OCI-LY1 (cell line): ENCODE results near the gene GRIK3.

ENCODE experiments used
- CTCF ChIP-seq: fragments of 200-600 bp; sonication (generic), shearing (Covaris generic); IDR thresholded peaks from 2 replicates; pipeline ENCODE4 v1.5.1; 2017; ENCODE audit warnings: mild to moderate bottlenecking, antibody characterized with exemption, low read length, moderate library complexity, mixed read lengths
- EZH2 ChIP-seq: fragments of 200-600 bp; sonication (generic), shearing (Covaris generic); IDR thresholded peaks from 2 replicates; pipeline ENCODE4 v1.8.0; 2017; ENCODE audit warnings: borderline replicate concordance, mixed run types, mild to moderate bottlenecking, antibody characterized with exemption, low read length, moderate library complexity, mixed read lengths

- no peak for TF ChIP-seq CTCF
- no peak for TF ChIP-seq EZH2
These were observed 124.2 kb downstream of the GRIK3 start for GRCh38 chr1:36909946-36910725.
